Esophagus (tissue), 2 donors: Measurements from ENCODE around the gene RAB37. TPM values are rescaled to one million over a fixed set of nuclear protein-coding genes. Genes with fewer than 3 reads are reported as not detected.

ENCODE experiments used
- H3K27ac ChIP-seq, 2 donors: one replicate each; pipeline ENCODE4 v1.5.1; 2013; ENCODE audit warnings: low read depth in 2 of 2, mild to moderate bottlenecking in 2 of 2, inconsistent platforms in 1 of 2, low read length in 1 of 2, moderate library complexity in 1 of 2
- H3K27me3 ChIP-seq, 2 donors: one replicate each; pipeline ENCODE4 v1.6.1; 2013; ENCODE audit warnings: low read length in 2 of 2, control low read depth in 1 of 2, mild to moderate bottlenecking in 1 of 2; ENCODE audit not compliant: insufficient read depth in 2 of 2, control insufficient read depth in 1 of 2
- H3K36me3 ChIP-seq, 2 donors: one replicate each; pipeline ENCODE4 v1.6.1; 2013; ENCODE audit warnings: low read length in 1 of 2; ENCODE audit not compliant: control insufficient read depth in 2 of 2, insufficient read depth in 2 of 2
- H3K4me1 ChIP-seq, 2 donors: one replicate each; pipeline ENCODE4 v1.6.1; 2013; ENCODE audit warnings: low read length in 1 of 2; ENCODE audit not compliant: control insufficient read depth in 2 of 2, insufficient read depth in 2 of 2
- H3K4me3 ChIP-seq, 2 donors: one replicate each; pipeline ENCODE4 v1.5.1; 2013; ENCODE audit warnings: low read length in 2 of 2, mild to moderate bottlenecking in 2 of 2, low read depth in 1 of 2, moderate library complexity in 1 of 2
- H3K9me3 ChIP-seq, 2 donors: one replicate each; pipeline ENCODE4 v1.6.1; 2013; ENCODE audit warnings: mild to moderate bottlenecking in 2 of 2, low read depth in 1 of 2, low read length in 1 of 2, moderate library complexity in 1 of 2; ENCODE audit not compliant: control insufficient read depth in 2 of 2, insufficient read depth in 1 of 2
- WGBS, 2 donors: extraction: QIAGEN DNeasy Blood & Tissue Kit; methylation state at CpG; one replicate each; pipeline ENCODE4 v1.1.7; 2013; 5-methylcytosine and 5-hydroxymethylcytosine counted together
- polyA plus RNA-seq, 2 donors: library from polyadenylated mRNA; stranded (reverse); fragments of 200-250 nt; gene quantifications; one replicate each; pipeline ENCODE4 v1.2.3, GENCODE V29; 2013
- donor health status: healthy with polysubstance abuse.
- donor health status: Bipolar disorder and iron deficiency.

The RAB37 gene
- polyA plus RNA-seq, 2 donors, result 0.66 to 0.86 TPM

DNA sequence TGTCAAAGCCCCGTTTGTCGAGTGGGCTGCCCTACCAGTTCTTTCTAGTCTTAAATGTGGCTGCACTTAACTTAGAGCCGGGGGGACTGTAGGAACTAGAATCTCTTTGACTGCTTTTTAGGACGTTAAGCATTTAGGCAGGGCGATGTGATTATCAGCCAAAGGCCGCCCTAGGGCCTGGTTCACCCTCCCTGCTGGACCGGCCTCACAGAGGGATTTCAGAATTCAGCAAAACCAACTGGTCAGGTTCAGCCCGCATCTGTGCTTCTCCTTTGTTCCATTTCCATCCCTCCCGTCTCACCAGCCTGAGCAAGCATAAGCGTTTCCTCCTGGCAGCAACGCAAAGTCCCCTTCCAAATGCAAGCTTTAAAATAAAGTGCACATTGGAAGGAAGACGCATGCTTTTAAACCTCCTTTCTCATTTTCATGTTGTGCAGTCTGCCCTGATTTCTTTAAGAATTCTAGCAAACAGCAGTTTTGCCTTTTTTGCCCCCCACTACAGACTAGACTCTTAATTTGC, 55.6 kb downstream of the RAB37 start:
- H3K36me3 ChIP-seq, result peaks cover 22 to 26% of the 10 kb centered on the region in 2 donors
- 89 to 92% methylated on average over 12 of the region's 12 CpGs for WGBS, 2 donors
- H3K27ac ChIP-seq, result no peak overlapping the region
- no peaks in the 10 kb centered on the region for H3K27me3 ChIP-seq
- H3K4me3 ChIP-seq, result no peak overlapping the region
- H3K4me1 ChIP-seq, result peaks cover 0 to 3% of the 10 kb centered on the region in 2 donors
- no peaks in the 10 kb centered on the region for H3K9me3 ChIP-seq

DNA sequence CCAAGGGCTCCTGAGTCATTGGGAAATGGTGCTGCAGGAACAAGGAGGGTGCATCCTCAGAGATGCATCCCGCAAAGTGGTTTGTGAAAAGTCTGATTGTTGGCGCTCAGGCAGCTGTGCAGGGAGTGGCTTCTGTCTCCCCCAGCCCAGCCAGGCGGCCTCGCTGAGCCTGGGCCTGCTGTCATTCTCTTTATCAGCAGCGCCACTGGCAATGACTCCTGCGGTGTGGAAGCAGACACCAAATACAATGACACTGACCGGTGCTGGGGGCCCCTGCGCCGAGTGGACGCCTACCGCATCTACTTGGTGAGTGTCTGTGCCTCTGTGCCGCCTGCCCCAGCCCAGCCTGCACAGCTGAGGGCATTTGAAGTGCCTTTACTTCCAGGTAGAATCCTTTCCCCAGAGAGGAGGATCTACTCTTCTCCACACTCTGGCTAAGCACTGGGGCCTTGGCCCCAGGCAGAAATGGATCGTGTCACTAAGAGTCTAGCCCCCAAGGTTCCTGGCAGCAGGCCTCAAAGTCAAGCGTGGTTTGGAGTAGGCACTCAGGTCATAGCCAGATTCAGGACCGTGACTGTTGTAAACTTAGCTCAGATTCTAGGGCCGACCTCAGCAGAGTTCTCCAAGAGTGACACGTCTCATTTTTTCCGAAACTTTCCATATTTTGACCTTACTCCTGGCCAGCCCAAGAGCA, 58.4 kb downstream of the RAB37 start:
- peaks cover 32 to 34% of the 10 kb centered on the region in 2 donors for H3K36me3 ChIP-seq
- H3K27ac ChIP-seq, result no peak overlapping the region
- no peak overlapping the region for H3K4me3 ChIP-seq
- WGBS, 2 donors, result 90 to 92% methylated on average over 18 of the region's 18 CpGs
- H3K27me3 ChIP-seq, result no peaks in the 10 kb centered on the region
- no peaks in the 10 kb centered on the region for H3K9me3 ChIP-seq
- no peaks in the 10 kb centered on the region for H3K4me1 ChIP-seq

DNA sequence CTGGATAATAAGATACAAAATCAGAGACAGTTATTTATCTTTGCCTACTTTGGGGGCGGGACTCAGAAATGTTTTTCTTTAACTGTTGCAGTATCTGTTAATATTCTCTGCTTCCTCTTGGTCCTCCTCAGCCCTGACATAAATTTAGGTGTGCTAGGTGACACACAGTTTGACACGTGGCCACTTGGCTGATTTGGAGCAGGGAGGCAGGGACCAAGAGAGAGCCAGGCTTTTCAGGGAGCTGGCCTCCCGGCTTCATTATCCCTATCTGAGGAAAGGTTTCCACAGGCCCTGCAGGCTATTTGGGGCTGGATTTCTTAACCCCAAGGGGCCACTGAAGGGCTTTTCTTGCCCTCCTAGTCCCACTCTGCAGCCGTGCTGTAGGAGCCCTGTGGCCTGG, 59.2 kb downstream of the RAB37 start:
- WGBS, 2 donors, result 86 to 87% methylated on average over 4 of the region's 4 CpGs
- H3K9me3 ChIP-seq, result no peaks in the 10 kb centered on the region
- no peak overlapping the region for H3K27ac ChIP-seq
- H3K36me3 ChIP-seq, result peaks cover 29 to 39% of the 10 kb centered on the region in 2 donors
- no peak overlapping the region for H3K4me3 ChIP-seq
- no peaks in the 10 kb centered on the region for H3K27me3 ChIP-seq
- H3K4me1 ChIP-seq, result no peaks in the 10 kb centered on the region

DNA sequence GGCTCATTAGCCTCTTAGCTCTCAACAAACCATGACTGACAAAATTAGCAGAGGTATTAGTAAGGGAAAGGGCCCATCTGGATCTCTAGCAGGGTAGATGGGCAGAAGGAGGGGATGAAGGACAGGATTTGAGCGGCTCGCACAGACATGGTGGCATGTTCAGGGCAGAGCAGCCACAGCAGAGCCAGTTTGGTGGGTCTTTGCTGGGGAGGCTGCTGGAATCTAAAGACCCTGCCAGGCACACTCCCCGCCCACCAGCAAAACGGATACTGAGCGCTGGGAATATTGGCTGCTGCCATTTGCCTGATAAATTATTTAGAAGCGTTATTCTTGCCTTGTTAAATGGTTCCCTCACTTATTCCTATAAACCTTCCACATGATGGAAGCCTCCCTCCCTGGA, 59.8 kb downstream of the RAB37 start:
- Histone ChIP-seq H3K4me1 (peaks cover 0 to under 1% of the 10 kb centered on the region in 2 donors), H3K27ac (no peak overlapping the region), H3K9me3 (no peaks in the 10 kb centered on the region), H3K4me3 (no peak overlapping the region), H3K27me3 (no peaks in the 10 kb centered on the region), H3K36me3 (peaks cover 29 to 43% of the 10 kb centered on the region in 2 donors)
- WGBS, 2 donors, result 91% methylated on average over 6 of the region's 6 CpGs

Other genes with a start within 250 kb of the RAB37 start
- under 1 TPM; 0.06 to 0.11 TPM for gene CD300LB, start 205.8 kb upstream of the RAB37 start, polyA plus RNA-seq
- gene CD300C, start 191.1 kb upstream of the RAB37 start, polyA plus RNA-seq, result under 1 TPM; 0.04 to 0.14 TPM
- gene CD300H, start 169.7 kb upstream of the RAB37 start, polyA plus RNA-seq, result not detected
- not detected for gene CD300LD, start 145.0 kb upstream of the RAB37 start, polyA plus RNA-seq
- under 1 TPM; 0.02 to 0.12 TPM for gene CD300E, start 113.5 kb upstream of the RAB37 start, polyA plus RNA-seq
- gene CD300LF, start 24.3 kb upstream of the RAB37 start, polyA plus RNA-seq, result under 1 TPM; 0.04 to 0.14 TPM
- gene NHERF1, start 11.4 kb downstream of the RAB37 start, polyA plus RNA-seq, result 100 to 1,000 TPM; 108 to 224 TPM
- gene NAT9, start 39.1 kb downstream of the RAB37 start, polyA plus RNA-seq, result 10 to 100 TPM; 19.7 to 25.6 TPM
- gene GRIN2C, start 122.6 kb downstream of the RAB37 start, polyA plus RNA-seq, result under 1 TPM; 0.08 to 0.10 TPM
- 10 to 100 TPM; 13.4 to 28.9 TPM for gene FDXR, start 135.7 kb downstream of the RAB37 start, polyA plus RNA-seq
- 1 to 10 TPM; 1.8 to 2.6 TPM for gene FADS6, start 156.4 kb downstream of the RAB37 start, polyA plus RNA-seq
- gene USH1G, start 186.0 kb downstream of the RAB37 start, polyA plus RNA-seq, result 10 to 100 TPM in 1 of 2 donors, 1 to 10 TPM in 1; 6.0 to 11.9 TPM
- under 1 TPM; 0.61 to 0.77 TPM for gene OTOP2, start 187.0 kb downstream of the RAB37 start, polyA plus RNA-seq
- gene OTOP3, start 198.6 kb downstream of the RAB37 start, polyA plus RNA-seq, result 10 to 100 TPM; 11.2 to 16.1 TPM
- gene HID1, start 235.5 kb downstream of the RAB37 start, polyA plus RNA-seq, result 1 to 10 TPM; 2.7 to 6.6 TPM